ENCODE data around the gene FAM229A.
"Not testable (repeated sequence)": the region's sequence is repeated elsewhere in the genome, so short reads cannot be mapped to it uniquely, and the experiment has no call there.

The FAM229A gene

GRCh38 chr1:32361674-32362473 lies 411 bp downstream of the FAM229A start:
- DNase-seq, result peak; percentile 46 to 62
- no peak for TF ChIP-seq POLR2A (IDR thresholded peaks at IDR 0.05; ENCODE audit: low read length)
- no peak for TF ChIP-seq GATA1 (IDR thresholded peaks at IDR 0.05; ENCODE audit: low read depth, low read length)

- DNase-seq, result no peak
- no peak for TF ChIP-seq POLR2A (IDR thresholded peaks at IDR 0.05; ENCODE audit: low read length)
- no peak for TF ChIP-seq GATA1 (IDR thresholded peaks at IDR 0.05; ENCODE audit: low read depth, low read length)
These were observed 994 bp downstream of the FAM229A start for GRCh38 chr1:32361308-32361673.

GRCh38 chr1:32358435-32358834 lies 3.9 kb downstream of the FAM229A start:
- no peak for TF ChIP-seq POLR2A (IDR thresholded peaks at IDR 0.05; ENCODE audit: low read length)
- TF ChIP-seq GATA1 (IDR thresholded peaks at IDR 0.05; ENCODE audit: low read depth, low read length), result no peak
- DNase-seq, result no peak

GRCh38 chr1:32357614-32358013 lies 4.7 kb downstream of the FAM229A start:
- TF ChIP-seq POLR2A (IDR thresholded peaks at IDR 0.05; ENCODE audit: low read length) (no peak), GATA1 (IDR thresholded peaks at IDR 0.05; ENCODE audit: low read depth, low read length) (no peak)
- DNase-seq, result peak in 1 of 2 experiments; percentile 25

GRCh38 chr1:32356478-32356877 lies 5.8 kb downstream of the FAM229A start:
- DNase-seq, result no peak
- TF ChIP-seq GATA1 (IDR thresholded peaks at IDR 0.05; ENCODE audit: low read depth, low read length) (no peak), POLR2A (IDR thresholded peaks at IDR 0.05; ENCODE audit: low read length) (no peak)

- DNase-seq, result not testable (repeated sequence)
These were observed 6.5 kb downstream of the FAM229A start for GRCh38 chr1:32355778-32356177.

GRCh38 chr1:32353886-32354570 lies 8.3 kb downstream of the FAM229A start:
- peak in 1 of 2 experiments; percentile 17 for DNase-seq
- no peak for TF ChIP-seq GATA1 (IDR thresholded peaks at IDR 0.05; ENCODE audit: low read depth, low read length)
- no peak for TF ChIP-seq POLR2A (IDR thresholded peaks at IDR 0.05; ENCODE audit: low read length)

GRCh38 chr1:32353431-32353830 lies 8.9 kb downstream of the FAM229A start:
- no peak for TF ChIP-seq POLR2A (IDR thresholded peaks at IDR 0.05; ENCODE audit: low read length)
- no peak for TF ChIP-seq GATA1 (IDR thresholded peaks at IDR 0.05; ENCODE audit: low read depth, low read length)
- DNase-seq, result no peak

GRCh38 chr1:32352831-32353383 lies 9.4 kb downstream of the FAM229A start:
- DNase-seq, result no peak
- TF ChIP-seq POLR2A (IDR thresholded peaks at IDR 0.05; ENCODE audit: low read length) (no peak), GATA1 (IDR thresholded peaks at IDR 0.05; ENCODE audit: low read depth, low read length) (no peak)

GRCh38 chr1:32352239-32352745 lies 10.0 kb downstream of the FAM229A start:
- DNase-seq, result no peak
- TF ChIP-seq GATA1 (IDR thresholded peaks at IDR 0.05; ENCODE audit: low read depth, low read length), result no peak
- TF ChIP-seq POLR2A (IDR thresholded peaks at IDR 0.05; ENCODE audit: low read length), result no peak

GRCh38 chr1:32351399-32352238 lies 10.7 kb downstream of the FAM229A start:
- TF ChIP-seq GATA1 (IDR thresholded peaks at IDR 0.05; ENCODE audit: low read depth, low read length) (no peak), POLR2A (IDR thresholded peaks at IDR 0.05; ENCODE audit: low read length) (peak; percentile 62)
- DNase-seq, result peak; percentile 92

- TF ChIP-seq POLR2A (IDR thresholded peaks at IDR 0.05; ENCODE audit: low read length), result no peak
- TF ChIP-seq GATA1 (IDR thresholded peaks at IDR 0.05; ENCODE audit: low read depth, low read length), result no peak
- peak; percentile 86 to 90 for DNase-seq
These were observed 11.4 kb downstream of the FAM229A start for GRCh38 chr1:32350785-32351398.

GRCh38 chr1:32349211-32349708 lies 13.0 kb downstream of the FAM229A start:
- TF ChIP-seq GATA1 (IDR thresholded peaks at IDR 0.05; ENCODE audit: low read depth, low read length), result no peak
- no peak for TF ChIP-seq POLR2A (IDR thresholded peaks at IDR 0.05; ENCODE audit: low read length)
- no peak for DNase-seq
